ENCODE results near the gene DMAP1. TPM values are rescaled to one million over a fixed set of nuclear protein-coding genes. Genes with fewer than 3 reads are reported as not detected.

The DMAP1 gene
- total RNA-seq, 2 experiments from 2014 or later, result 35.3 to 41.0 TPM

DNA sequence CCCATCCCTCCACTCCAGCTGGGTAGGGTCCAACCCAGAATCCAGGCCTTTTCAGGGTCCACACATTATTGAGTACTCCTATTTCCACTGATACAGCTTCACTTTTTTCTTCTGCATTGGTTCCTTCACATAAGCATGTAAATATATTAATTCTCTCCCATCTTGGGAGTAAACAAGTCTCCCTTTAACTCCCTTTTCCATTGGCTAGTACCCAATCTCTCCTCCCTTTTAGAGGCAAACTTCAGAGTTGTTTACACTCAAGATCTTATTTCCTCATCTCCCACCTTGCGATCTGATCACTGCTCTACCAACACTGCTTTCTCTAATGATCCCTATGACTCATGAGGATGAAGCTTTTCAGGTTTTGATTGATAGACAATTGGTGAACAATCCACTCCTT lies 20.3 kb downstream of the DMAP1 start:
- Mint-ChIP-seq H3K36me3 (ENCODE audit: low read depth) (peaks cover 10% of the 10 kb centered on the region), H3K9me3 (no peaks in the 10 kb centered on the region), H3K27ac (no peak overlapping the region), H3K27me3 (ENCODE audit: low read depth) (no peaks in the 10 kb centered on the region), H3K4me3 (no peak overlapping the region), H3K4me1 (ENCODE audit: low read depth) (peaks cover 2% of the 10 kb centered on the region)
- intact Hi-C loops (cut with micrococcal nuclease), result no loop called here
- CTCF ChIA-PET, result interaction anchor here (0.6 to 1.3 kb wide), 2 partner anchors 17 to 41 kb away, joined by 3 read pairs; no protein-coding TSS in a partner anchor
- no peak for DNase-seq

- Mint-ChIP-seq H3K9me3 (no peaks in the 10 kb centered on the region), H3K36me3 (ENCODE audit: low read depth) (peaks cover 8% of the 10 kb centered on the region), H3K27me3 (ENCODE audit: low read depth) (no peaks in the 10 kb centered on the region), H3K4me3 (no peak overlapping the region), H3K27ac (no peak overlapping the region), H3K4me1 (ENCODE audit: low read depth) (peaks cover 6% of the 10 kb centered on the region)
- intact Hi-C loops (cut with micrococcal nuclease), result loop anchor here (5.0 kb wide), 1 partner anchor 81 kb away; no protein-coding TSS in a partner anchor
- CTCF ChIA-PET, result interaction anchor here (0.6 to 0.9 kb wide), 2 partner anchors 16 to 174 kb away, joined by 3 read pairs; no protein-coding TSS in a partner anchor
- DNase-seq, result no peak
Measured at GRCh38 chr1:44235808-44236207, 22.5 kb downstream of the DMAP1 start.

DNA sequence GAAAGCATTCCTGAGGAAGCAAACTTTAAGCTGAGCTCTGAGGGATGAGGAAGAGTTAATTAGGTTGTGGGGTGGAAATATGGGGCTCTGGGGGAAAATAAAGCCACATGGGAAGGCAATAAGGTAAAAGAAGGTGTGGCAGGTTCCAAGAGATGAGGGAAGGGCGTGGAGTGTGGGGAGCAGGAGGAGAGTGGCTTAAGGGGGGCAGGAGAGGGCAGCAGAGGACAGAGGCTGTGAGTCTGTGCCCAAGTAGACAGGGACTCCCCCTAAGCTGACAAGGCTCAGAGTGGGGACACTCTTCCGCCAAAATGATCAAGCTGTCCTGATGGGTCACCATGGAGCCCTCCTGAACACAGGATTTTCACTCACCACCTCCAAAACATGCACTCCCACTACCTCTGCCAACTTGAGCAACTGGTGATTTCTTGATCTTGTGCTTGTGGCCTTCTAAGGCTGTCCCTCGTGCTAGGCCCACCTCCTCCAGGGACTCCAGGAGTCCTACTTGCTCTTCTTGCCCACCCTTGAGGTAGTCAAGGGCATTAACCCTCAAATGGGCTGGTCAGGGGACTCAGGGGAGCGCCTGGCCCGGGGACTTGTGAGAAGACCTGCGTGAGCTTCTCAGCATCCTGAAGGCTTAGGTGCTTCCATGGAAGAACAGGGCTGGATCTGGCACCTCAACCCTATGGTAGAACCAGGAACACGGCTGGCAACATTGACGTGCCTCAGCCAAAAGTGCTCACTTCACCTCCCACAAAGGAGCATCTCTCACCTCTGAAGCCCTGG lies 23.4 kb downstream of the DMAP1 start:
- Mint-ChIP-seq H3K27ac (no peak overlapping the region), H3K9me3 (no peaks in the 10 kb centered on the region), H3K27me3 (ENCODE audit: low read depth) (no peaks in the 10 kb centered on the region), H3K4me3 (no peak overlapping the region), H3K36me3 (ENCODE audit: low read depth) (peaks cover 8% of the 10 kb centered on the region), H3K4me1 (ENCODE audit: low read depth) (peaks cover 6% of the 10 kb centered on the region)
- DNase-seq, result peak; percentile 19
- intact Hi-C loops (cut with micrococcal nuclease), result loop anchor here (5.0 kb wide), 1 partner anchor 81 kb away; no protein-coding TSS in a partner anchor
- CTCF ChIA-PET, result interaction anchor here (0.9 to 1.1 kb wide), 2 partner anchors 17 kb away, joined by 3 read pairs; no protein-coding TSS in a partner anchor

- H3K27ac Mint-ChIP-seq, result no peak overlapping the region
Measured at GRCh38 chr1:44237721-44238457, 24.6 kb downstream of the DMAP1 start.

GRCh38 chr1:44238660-44239059 lies 25.4 kb downstream of the DMAP1 start:
- Mint-ChIP-seq H3K27ac (no peak overlapping the region), H3K9me3 (no peaks in the 10 kb centered on the region), H3K27me3 (ENCODE audit: low read depth) (no peaks in the 10 kb centered on the region), H3K36me3 (ENCODE audit: low read depth) (peaks cover 1% of the 10 kb centered on the region), H3K4me3 (no peak overlapping the region), H3K4me1 (ENCODE audit: low read depth) (peaks cover 6% of the 10 kb centered on the region)
- CTCF ChIA-PET, result interaction anchor here (0.6 to 0.9 kb wide), 6 partner anchors 14 to 356 kb away, joined by 3 to 4 read pairs (median 3); no protein-coding TSS in a partner anchor
- DNase-seq, result no peak
- intact Hi-C loops (cut with micrococcal nuclease), result loop anchor here (2.0 to 5.0 kb wide), 2 partner anchors 22 to 79 kb away; no protein-coding TSS in a partner anchor

More at GRCh38 chr1:44237721-44238457, 24.6 kb downstream of the DMAP1 start:
- peaks cover 7% of the 10 kb centered on the region for H3K36me3 Mint-ChIP-seq (ENCODE audit: low read depth)
- H3K4me3 Mint-ChIP-seq, result no peak overlapping the region
- H3K4me1 Mint-ChIP-seq (ENCODE audit: low read depth), result peaks cover 6% of the 10 kb centered on the region
- intact Hi-C loops (cut with micrococcal nuclease), result loop anchor here (2.0 to 5.0 kb wide), 2 partner anchors 21 to 79 kb away; no protein-coding TSS in a partner anchor
- peak; percentile 62 for DNase-seq
- H3K9me3 Mint-ChIP-seq, result no peaks in the 10 kb centered on the region
- H3K27me3 Mint-ChIP-seq (ENCODE audit: low read depth), result no peaks in the 10 kb centered on the region
- CTCF ChIA-PET, result interaction anchor here (0.7 to 0.9 kb wide), 3 partner anchors 33 to 357 kb away, joined by 3 to 4 read pairs (median 3); no protein-coding TSS in a partner anchor

DNA sequence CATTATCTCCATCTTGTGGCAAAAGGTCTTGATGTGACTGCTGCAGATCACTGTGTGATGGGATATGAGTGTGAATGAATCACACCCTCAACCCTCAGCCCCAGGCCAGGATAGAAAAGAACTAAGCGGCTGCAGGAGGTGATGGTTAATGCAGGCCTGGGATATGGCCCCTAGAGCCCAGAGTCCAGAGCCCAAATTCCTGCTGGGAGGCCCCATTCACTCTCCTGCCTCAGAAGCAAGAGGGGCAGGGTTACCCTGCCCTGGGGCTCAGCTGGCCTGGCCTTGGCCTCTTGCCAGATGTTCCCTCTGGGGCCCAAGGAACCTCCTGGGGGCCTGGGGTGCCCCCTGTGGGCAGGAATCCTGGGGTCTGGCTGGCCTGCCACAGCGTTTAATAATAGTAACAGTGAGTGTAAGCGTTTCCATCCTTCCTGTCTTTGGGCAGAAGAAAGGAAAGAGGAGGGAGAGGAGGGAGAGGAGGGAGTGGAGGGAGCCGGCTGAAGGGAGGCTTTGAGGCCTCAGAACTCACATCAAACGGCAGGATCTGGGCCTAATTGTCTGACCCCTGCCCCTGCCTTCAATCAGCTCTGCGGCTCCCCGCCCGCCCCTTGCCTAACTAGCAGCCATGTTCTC lies 26.2 kb downstream of the DMAP1 start:
- no peaks in the 10 kb centered on the region for H3K9me3 Mint-ChIP-seq
- H3K27ac Mint-ChIP-seq, result no peak overlapping the region
- peaks cover 1% of the 10 kb centered on the region for H3K36me3 Mint-ChIP-seq (ENCODE audit: low read depth)
- no peaks in the 10 kb centered on the region for H3K27me3 Mint-ChIP-seq (ENCODE audit: low read depth)
- H3K4me3 Mint-ChIP-seq, result no peak overlapping the region
- intact Hi-C loops (cut with micrococcal nuclease), result loop anchor here (2.0 to 5.0 kb wide), 2 partner anchors 23 to 78 kb away; no protein-coding TSS in a partner anchor
- DNase-seq, result peak; percentile 34
- peaks cover 6% of the 10 kb centered on the region for H3K4me1 Mint-ChIP-seq (ENCODE audit: low read depth)
- CTCF ChIA-PET, result interaction anchor here (0.6 to 1.9 kb wide), 7 partner anchors 14 to 284 kb away, joined by 3 to 5 read pairs (median 3); no protein-coding TSS in a partner anchor

DNA sequence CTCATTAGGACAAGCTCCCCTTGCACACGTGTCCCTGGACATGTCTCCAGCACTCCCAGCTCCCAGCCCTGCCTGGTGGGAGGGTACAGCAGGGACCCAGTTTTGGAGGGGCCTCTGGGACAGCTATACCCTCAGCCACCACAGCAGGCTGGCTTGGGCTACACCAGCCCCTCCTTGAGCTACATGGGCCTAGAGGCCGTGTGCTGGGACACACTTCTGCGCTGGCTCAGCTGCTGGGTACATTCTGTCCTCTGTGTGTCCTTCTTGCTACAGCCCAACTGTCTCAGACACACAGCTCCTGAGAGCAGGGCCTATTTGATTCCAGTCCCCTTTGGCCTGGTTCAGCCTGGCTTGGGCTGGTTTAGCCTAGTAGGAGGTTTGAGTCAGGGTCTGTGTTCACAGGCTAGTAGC lies 26.7 kb downstream of the DMAP1 start:
- Mint-ChIP-seq H3K4me1 (ENCODE audit: low read depth) (peaks cover 6% of the 10 kb centered on the region), H3K4me3 (no peak overlapping the region), H3K9me3 (no peaks in the 10 kb centered on the region), H3K27me3 (ENCODE audit: low read depth) (no peaks in the 10 kb centered on the region), H3K36me3 (ENCODE audit: low read depth) (peaks cover 1% of the 10 kb centered on the region), H3K27ac (no peak overlapping the region)
- intact Hi-C loops (cut with micrococcal nuclease), result loop anchor here (2.0 to 5.0 kb wide), 2 partner anchors 23 to 77 kb away; no protein-coding TSS in a partner anchor
- CTCF ChIA-PET, result interaction anchor here (0.6 to 1.9 kb wide), 3 partner anchors 23 to 110 kb away, joined by 3 to 5 read pairs (median 3); no protein-coding TSS in a partner anchor
- no peak for DNase-seq

GRCh38 chr1:44240802-44241671 lies 27.8 kb downstream of the DMAP1 start:
- H3K4me1 Mint-ChIP-seq (ENCODE audit: low read depth), result peaks cover 6% of the 10 kb centered on the region
- H3K27me3 Mint-ChIP-seq (ENCODE audit: low read depth), result no peaks in the 10 kb centered on the region
- CTCF ChIA-PET, result interaction anchor here (1.9 kb wide), 1 partner anchor 24 kb away, joined by 5 read pairs; no protein-coding TSS in a partner anchor
- H3K9me3 Mint-ChIP-seq, result no peaks in the 10 kb centered on the region
- intact Hi-C loops (cut with micrococcal nuclease), result no loop called here
- DNase-seq, result no peak
- H3K27ac Mint-ChIP-seq, result peak overlapping the region; percentile 15
- no peak overlapping the region for H3K4me3 Mint-ChIP-seq
- peaks cover 1% of the 10 kb centered on the region for H3K36me3 Mint-ChIP-seq (ENCODE audit: low read depth)

- no peak for DNase-seq
- Mint-ChIP-seq H3K9me3 (no peaks in the 10 kb centered on the region), H3K27ac (no peak overlapping the region), H3K36me3 (ENCODE audit: low read depth) (peaks cover 4% of the 10 kb centered on the region), H3K27me3 (ENCODE audit: low read depth) (no peaks in the 10 kb centered on the region), H3K4me3 (no peak overlapping the region), H3K4me1 (ENCODE audit: low read depth) (peaks cover 6% of the 10 kb centered on the region)
- CTCF ChIA-PET, result interaction anchor here (0.8 kb wide), 1 partner anchor 25 kb away, joined by 4 read pairs; no protein-coding TSS in a partner anchor
- intact Hi-C loops (cut with micrococcal nuclease), result no loop called here
Measured at GRCh38 chr1:44242746-44243145, 29.5 kb downstream of the DMAP1 start.

- intact Hi-C loops (cut with micrococcal nuclease), result no loop called here
- peaks cover 4% of the 10 kb centered on the region for H3K36me3 Mint-ChIP-seq (ENCODE audit: low read depth)
- peaks cover 4% of the 10 kb centered on the region for H3K4me1 Mint-ChIP-seq (ENCODE audit: low read depth)
- no peak overlapping the region for H3K27ac Mint-ChIP-seq
- H3K9me3 Mint-ChIP-seq, result no peaks in the 10 kb centered on the region
- no peak for DNase-seq
- H3K4me3 Mint-ChIP-seq, result no peak overlapping the region
- CTCF ChIA-PET, result no interaction called here
- no peaks in the 10 kb centered on the region for H3K27me3 Mint-ChIP-seq (ENCODE audit: low read depth)
Measured at GRCh38 chr1:44243782-44244495, 30.7 kb downstream of the DMAP1 start.
